A549 (cell line): Measurements from ENCODE around the gene XPR1. TPM values are rescaled to one million over a fixed set of nuclear protein-coding genes. Genes with fewer than 3 reads are reported as not detected.

ENCODE experiments used
- ATAC-seq, 2 experiments: fragments of 200-7000 bp in 1 of 2; fragments of >200 bp in 1 of 2; cut with Nextera tagmentation in 1 of 2; cut with Tn5 transposase in 1 of 2; 3 replicates each; pipeline versions ENCODE4 v1.8.0 to v1.9.1; 2018 to 2020; ENCODE audit warnings: mild to moderate bottlenecking in 1 of 2, moderate library complexity in 1 of 2
- CTCF ChIA-PET: fragments of 300-600 bp; sonication (Branson Sonifier 250); formaldehyde crosslinking; extraction: SDS; loops from one replicate; lab custom pipeline; 2021; ENCODE audit warnings: antibody characterized with exemption, inconsistent platforms; lab: Yijun Ruan, JAX
- POLR2A ChIA-PET: fragments of 350-600 bp; formaldehyde crosslinking; extraction: SDS; loops from one replicate; lab custom pipeline; 2021; ENCODE audit warnings: antibody characterized with exemption, inconsistent platforms; lab: Yijun Ruan, JAX
- DNase-seq, 2 experiments: peaks; one replicate each; pipeline versions ENCODE4 v3.0.0 to v3.0.0-alpha.2; 2011 to 2016; ENCODE audit warnings: low read depth in 1 of 2, low spot score in 1 of 2
- FAIRE-seq: peaks from 2 replicates; lab custom pipeline; 2011; peaks lifted over from hg19 to GRCh38; lab: Jason Lieb, UNC
- H3K27ac ChIP-seq, 2 experiments: fragments of >200 bp; sonication (Bioruptor Twin); formaldehyde crosslinking; 3 replicates each; pipeline ENCODE4 v1.5.1; 2016 to 2017
- H3K4me1 ChIP-seq: fragments of >200 bp; sonication (Bioruptor Twin); formaldehyde crosslinking; 3 replicates; pipeline ENCODE4 v1.6.1; 2016
- H3K4me2 ChIP-seq: fragments of >200 bp; sonication (Bioruptor Twin); formaldehyde crosslinking; 3 replicates; pipeline ENCODE4 v1.6.1; 2016
- H3K4me3 ChIP-seq: fragments of >200 bp; sonication (Bioruptor Twin); formaldehyde crosslinking; 3 replicates; pipeline ENCODE4 v1.5.1; 2016
- H3K9me3 ChIP-seq: fragments of >200 bp; sonication (Bioruptor Twin); formaldehyde crosslinking; 3 replicates; pipeline ENCODE4 v1.6.1; 2016
- ATOH8 ChIP-seq: fragments of 250-450 bp; sonication (Bioruptor Pico); IDR thresholded peaks from 2 replicates; pipeline ENCODE4 v1.5.0; 2020; ENCODE audit warnings: low read depth, mild to moderate bottlenecking, moderate library complexity
- BHLHE40 ChIP-seq: IDR thresholded peaks from 2 replicates; pipeline ENCODE4 v1.6.1; 2012; ENCODE audit warnings: low read depth, low read length, inconsistent platforms
- CHD4 ChIP-seq: fragments of 200-600 bp; sonication (generic); IDR thresholded peaks from 2 replicates; pipeline ENCODE4 v1.6.1; 2016; ENCODE audit warnings: antibody characterized with exemption, mild to moderate bottlenecking, borderline replicate concordance
- CTCF ChIP-seq: fragments of >200 bp; sonication (Bioruptor Twin); formaldehyde crosslinking; IDR thresholded peaks from 3 replicates; pipeline ENCODE4 v1.5.1; 2016
- HOXB13 ChIP-seq: fragments of 250-450 bp; sonication (Bioruptor Pico); IDR thresholded peaks from 2 replicates; pipeline ENCODE4 v1.5.0; 2020; ENCODE audit warnings: low read depth, mild to moderate bottlenecking, moderate library complexity
- MAX ChIP-seq: IDR thresholded peaks from 2 replicates; pipeline ENCODE4 v1.6.1; 2012
- MAZ ChIP-seq: fragments of 150-350 bp; IDR thresholded peaks from 2 replicates; pipeline ENCODE4 v1.6.1; 2014; ENCODE audit warnings: antibody characterized with exemption, low read depth, low read length, borderline replicate concordance
- MYC ChIP-seq: IDR thresholded peaks from 2 replicates; pipeline ENCODE4 v1.6.1; 2012; ENCODE audit warnings: mild to moderate bottlenecking, inconsistent platforms, low read length, improper control_type of control experiment, borderline replicate concordance
- NR3C1 ChIP-seq: fragments of >200 bp; sonication (Bioruptor Twin); formaldehyde crosslinking; IDR thresholded peaks from 3 replicates; pipeline ENCODE4 v1.6.1; 2017
- PHF8 ChIP-seq: fragments of 200-600 bp; sonication (generic); IDR thresholded peaks from 2 replicates; pipeline ENCODE4 v1.6.1; 2016; ENCODE audit warnings: low read depth, mild to moderate bottlenecking, antibody characterized with exemption, moderate library complexity, borderline replicate concordance
- RAD21 ChIP-seq, 2 experiments: fragments of >200 bp in 1 of 2; sonication (Bioruptor Twin) in 1 of 2; formaldehyde crosslinking in 1 of 2; IDR thresholded peaks in 1 of 2; conservative IDR thresholded peaks in 1 of 2; 2 replicates in 1 of 2; 3 replicates in 1 of 2; pipeline ENCODE4 v1.6.1; 2012 to 2018; ENCODE audit warnings: inconsistent platforms in 1 of 2
- REST ChIP-seq: fragments of 200-600 bp; sonication (generic); IDR thresholded peaks from 2 replicates; pipeline ENCODE4 v1.6.1; 2016; ENCODE audit warnings: antibody characterized with exemption, mild to moderate bottlenecking, moderate library complexity
- SMC3 ChIP-seq: fragments of >200 bp; sonication (Bioruptor Twin); formaldehyde crosslinking; IDR thresholded peaks from 3 replicates; pipeline ENCODE4 v1.6.1; 2018; ENCODE audit warnings: inconsistent platforms
- TFCP2L1 ChIP-seq: fragments of 250-450 bp; sonication (Bioruptor Pico); IDR thresholded peaks from 2 replicates; pipeline ENCODE4 v1.5.0; 2021; ENCODE audit warnings: mild to moderate bottlenecking
- ZC3H11A ChIP-seq: fragments of 450-650 bp; IDR thresholded peaks from 2 replicates; pipeline ENCODE4 v1.6.1; 2014; ENCODE audit warnings: antibody characterized with exemption, mild to moderate bottlenecking
- ZSCAN20 ChIP-seq: fragments of 250-450 bp; sonication (Bioruptor Pico); IDR thresholded peaks from 2 replicates; pipeline ENCODE4 v1.8.0; 2022; ENCODE audit warnings: mild to moderate bottlenecking, moderate library complexity
- WGBS: methylation state at CpG from one replicate; pipeline ENCODE4 v1.1.6; 2017; ENCODE audit errors: missing lambda C conversion rate; 5-methylcytosine and 5-hydroxymethylcytosine counted together
- polyA plus RNA-seq, 4 experiments: library from polyadenylated mRNA; depleted of rRNA in 3 of 4; stranded (reverse); fragments of >200 nt; fragmentation: RNase III in 1 of 4; extraction: RNeasy Plus Mini Kit Qiagen cat#74134 plus additional on column Dnase treatment in 1 of 4; gene quantifications; 2 replicates in 3 of 4; 3 replicates in 1 of 4; pipeline ENCODE4 v1.2.3, GENCODE V29; 2011 to 2017

XPR1 gene
- polyA plus RNA-seq, 2 of the 4 experiments (the other 2 are of a cell fraction): 37.5 to 86.1 TPM

- H3K9me3 ChIP-seq: no peaks in the 10 kb centered on the region
- H3K4me2 ChIP-seq: peak overlapping the region; percentile 77
- ChIA-PET CTCF (interaction anchor here (0.7 to 1.9 kb wide), 7 partner anchors 13 to 267 kb away, joined by 3 to 9 read pairs (median 5); no protein-coding TSS in a partner anchor), POLR2A (interaction anchor here (1.0 to 2.2 kb wide), 6 partner anchors 9 to 116 kb away, joined by 3 to 9 read pairs (median 5); no protein-coding TSS in a partner anchor)
- peaks cover 31% of the 10 kb centered on the region for H3K4me1 ChIP-seq
- ATAC-seq: peak; percentile 77 to 83
- peak; percentile 39 to 60 for DNase-seq
- 1% methylated on average over 15 of the region's 44 CpGs for WGBS
- H3K27ac ChIP-seq: peak overlapping the region; percentile 83 to 97
- no peak for TF ChIP-seq ZSCAN20 (CRISPR knock-in tag)
- TF ChIP-seq SMC3: peak; percentile 29; the same call in 1 of the 3 replicates
- peak; percentile 51 for TF ChIP-seq CTCF
- TF ChIP-seq PHF8: peak; percentile 73; the same call in 1 of the 2 replicates
- TF ChIP-seq MAZ: no peak
- peak in 1 of 2 experiments; percentile 34; a peak in 1 of 5 replicates for TF ChIP-seq RAD21 (conservative IDR thresholded peaks at IDR 0.05 in 1 of 2, IDR thresholded peaks at IDR 0.05 in 1 of 2)
- TF ChIP-seq MAX: 0 out of 2 replicates have a peak, but pooled peaks have one; percentile 5
- H3K4me3 ChIP-seq: peak overlapping the region; percentile 62
- no peak for FAIRE-seq
These were observed 669 bp downstream of the XPR1 start for GRCh38 chr1:180632326-180633056.

GRCh38 chr1:180633057-180634056, 1.5 kb downstream of the XPR1 start:
- ATAC-seq (no peak), FAIRE-seq (no peak), DNase-seq (no peak)
- H3K27ac ChIP-seq: peak overlapping the region in 1 of 2 experiments; percentile 83; a peak in 3 of 6 replicates
- peak overlapping the region; percentile 77 for H3K4me2 ChIP-seq
- CTCF ChIA-PET: interaction anchor here (0.7 to 1.9 kb wide), 4 partner anchors 13 to 266 kb away, joined by 3 to 8 read pairs (median 4); no protein-coding TSS in a partner anchor
- no peaks in the 10 kb centered on the region for H3K9me3 ChIP-seq
- peak overlapping the region; percentile 62 for H3K4me3 ChIP-seq
- POLR2A ChIA-PET: interaction anchor here (1.3 to 2.2 kb wide), 3 partner anchors 8 to 117 kb away, joined by 3 to 9 read pairs (median 6); no protein-coding TSS in a partner anchor
- 42% methylated on average over 3 of the region's 3 CpGs for WGBS
- no peak for TF ChIP-seq HOXB13 (CRISPR knock-in tag)
- no peak for TF ChIP-seq REST
- no peak for TF ChIP-seq CHD4
- no peak for TF ChIP-seq MAX
- TF ChIP-seq ZC3H11A: no peak
- no peak for TF ChIP-seq TFCP2L1
- no peak for TF ChIP-seq ATOH8 (CRISPR knock-in tag)
- TF ChIP-seq BHLHE40: no peak
- TF ChIP-seq MYC: no peak
- no peak for TF ChIP-seq NR3C1
- H3K4me1 ChIP-seq: peaks cover 31% of the 10 kb centered on the region
